ENCODE measurements around the gene PHETA1.
"Not testable (repeated sequence)": the region's sequence is repeated elsewhere in the genome, so short reads cannot be mapped to it uniquely, and the experiment has no call there.

PHETA1 gene

GRCh38 chr12:111349748-111350520, 19.0 kb downstream of the PHETA1 start:
- DNase-seq (ENCODE audit: low read depth): no peak

GRCh38 chr12:111349101-111349747, 19.7 kb downstream of the PHETA1 start:
- DNase-seq (ENCODE audit: low read depth): no peak

- DNase-seq (ENCODE audit: low read depth): no peak
Measured at GRCh38 chr12:111347891-111348644, 20.8 kb downstream of the PHETA1 start.

GRCh38 chr12:111344254-111344875, 24.5 kb downstream of the PHETA1 start:
- DNase-seq (ENCODE audit: low read depth): no peak

- DNase-seq (ENCODE audit: low read depth): no peak
Measured at GRCh38 chr12:111343181-111343580, 25.7 kb downstream of the PHETA1 start.

GRCh38 chr12:111342376-111342775, 26.5 kb downstream of the PHETA1 start:
- DNase-seq (ENCODE audit: low read depth): no peak

- no peak for DNase-seq (ENCODE audit: low read depth)
Measured at GRCh38 chr12:111341426-111342065, 27.3 kb downstream of the PHETA1 start.

- not testable (repeated sequence) for DNase-seq (ENCODE audit: low read depth)
Measured at GRCh38 chr12:111340680-111341079, 28.2 kb downstream of the PHETA1 start.

- no peak for DNase-seq (ENCODE audit: low read depth)
Measured at GRCh38 chr12:111340231-111340630, 28.7 kb downstream of the PHETA1 start.

- no peak for DNase-seq (ENCODE audit: low read depth)
Measured at GRCh38 chr12:111339321-111339938, 29.5 kb downstream of the PHETA1 start.

GRCh38 chr12:111338096-111338495, 30.8 kb downstream of the PHETA1 start:
- no peak for DNase-seq (ENCODE audit: low read depth)

- DNase-seq (ENCODE audit: low read depth): no peak
Measured at GRCh38 chr12:111337371-111337770, 31.5 kb downstream of the PHETA1 start.

- DNase-seq (ENCODE audit: low read depth): not testable (repeated sequence)
Measured at GRCh38 chr12:111336411-111336810, 32.5 kb downstream of the PHETA1 start.

- no peak for DNase-seq (ENCODE audit: low read depth)
Measured at GRCh38 chr12:111335811-111336210, 33.1 kb downstream of the PHETA1 start.

- not testable (repeated sequence) for DNase-seq (ENCODE audit: low read depth)
Measured at GRCh38 chr12:111335301-111335700, 33.6 kb downstream of the PHETA1 start.

GRCh38 chr12:111334393-111334915, 34.4 kb downstream of the PHETA1 start:
- no peak for DNase-seq (ENCODE audit: low read depth)

GRCh38 chr12:111330800-111331752, 37.8 kb downstream of the PHETA1 start:
- DNase-seq (ENCODE audit: low read depth): no peak

GRCh38 chr12:111328138-111328537, 40.8 kb downstream of the PHETA1 start:
- DNase-seq (ENCODE audit: low read depth): no peak

- DNase-seq (ENCODE audit: low read depth): no peak
Measured at GRCh38 chr12:111327474-111327873, 41.4 kb downstream of the PHETA1 start.
